Left ventricle myocardium inferior (tissue), 1 donor: ENCODE measurements around the gene SRBD1. TPM values are rescaled to one million over a fixed set of nuclear protein-coding genes. Genes with fewer than 3 reads are reported as not detected.

Source experiments
- DNase-seq: peaks from one replicate; pipeline ENCODE4 v3.0.0-alpha.2; 2020
- H3K27ac ChIP-seq: fragments of 200-600 bp; replicated peaks from 2 replicates; pipeline ENCODE4 v1.8.0; 2021
- H3K27me3 ChIP-seq: fragments of 200-600 bp; 2 replicates; pipeline ENCODE4 v1.8.0; 2021; ENCODE audit warnings: low read depth
- H3K36me3 ChIP-seq: fragments of 200-600 bp; 2 replicates; pipeline ENCODE4 v1.8.0; 2021
- H3K4me1 ChIP-seq: fragments of 200-600 bp; 2 replicates; pipeline ENCODE4 v1.8.0; 2021
- H3K4me3 ChIP-seq: fragments of 200-600 bp; 2 replicates; pipeline ENCODE4 v1.8.0; 2021; ENCODE audit warnings: mild to moderate bottlenecking, moderate library complexity
- H3K9me3 ChIP-seq: fragments of 200-600 bp; replicated peaks from 2 replicates; pipeline ENCODE4 v1.8.0; 2021
- CTCF ChIP-seq: fragments of 200-600 bp; IDR thresholded peaks from 2 replicates; pipeline ENCODE4 v1.8.0; 2021; ENCODE audit warnings: antibody characterized with exemption, mild to moderate bottlenecking, borderline replicate concordance
- intact Hi-C: fragments of 100-400 bp; cut with micrococcal nuclease; formaldehyde crosslinking; loops from one replicate; pipeline ENCODE4 v1.11.0; 2022
- total RNA-seq: library from RNA; stranded (reverse); fragmentation: NEBNext Ultra II Directional; extraction: Animal tissue kit (Norgen Biotek cat#: 25700); gene quantifications from one replicate; pipeline ENCODE4 v1.2.1, GENCODE V29; 2021
- donor health status: DM: no; HTN: yes; CAD: no; lungs with severe emphysema.

The SRBD1 gene
- total RNA-seq, 1 donor from 2014 or later = 11.8 TPM

DNA sequence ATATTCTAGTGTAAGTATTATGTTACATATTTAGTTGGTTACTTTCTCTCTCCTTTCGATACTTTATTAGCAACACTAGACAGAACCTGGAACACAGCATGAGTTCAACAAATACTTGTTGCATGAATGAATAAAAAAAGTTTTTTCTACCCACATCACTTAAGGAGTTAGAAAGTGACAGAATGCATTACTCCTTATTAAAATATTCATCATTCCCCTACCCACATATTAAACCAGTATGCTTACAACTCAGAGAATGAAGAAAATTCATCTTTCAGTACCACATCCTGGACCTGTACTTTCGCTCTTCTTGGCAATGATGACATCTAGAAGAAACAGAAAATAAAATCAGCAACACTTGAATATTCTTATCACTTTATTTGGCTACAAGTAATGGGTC, 6.0 kb downstream of the SRBD1 start:
- TF ChIP-seq CTCF = no peak
- Histone ChIP-seq H3K4me3 (no peak overlapping the region), H3K9me3 (no peaks in the 10 kb centered on the region), H3K27me3 (no peaks in the 10 kb centered on the region), H3K36me3 (peaks cover 41% of the 10 kb centered on the region), H3K27ac (no peak overlapping the region), H3K4me1 (peaks cover 12% of the 10 kb centered on the region)
- no peak for DNase-seq
- intact Hi-C loops = no loop called here

- Histone ChIP-seq H3K27ac (no peak overlapping the region), H3K27me3 (no peaks in the 10 kb centered on the region), H3K4me3 (no peak overlapping the region), H3K4me1 (peaks cover 8% of the 10 kb centered on the region), H3K9me3 (no peaks in the 10 kb centered on the region), H3K36me3 (peaks cover 65% of the 10 kb centered on the region)
- TF ChIP-seq CTCF = no peak
- no peak for DNase-seq
- intact Hi-C loops = no loop called here
These were observed 8.4 kb downstream of the SRBD1 start for GRCh38 chr2:45602624-45603023.

DNA sequence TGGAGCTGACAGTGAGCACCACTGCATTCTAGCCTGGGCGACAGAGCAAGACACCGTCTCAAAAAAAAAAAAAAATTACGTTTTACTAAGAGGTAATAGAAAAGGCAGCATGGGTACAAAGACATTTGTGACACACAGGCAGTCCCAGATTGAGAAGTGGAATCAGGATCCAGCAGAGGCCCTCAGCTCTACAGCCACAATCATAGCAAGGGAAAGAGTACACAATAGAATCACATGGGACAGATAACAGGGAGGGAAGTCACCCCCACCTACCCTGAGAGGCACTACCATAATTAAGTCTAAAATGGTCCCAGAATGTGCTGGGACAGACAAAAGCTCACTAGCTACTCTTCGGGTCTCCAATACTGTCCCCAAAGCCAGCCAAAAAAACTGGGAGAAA, 12.5 kb downstream of the SRBD1 start:
- Histone ChIP-seq H3K27me3 (no peaks in the 10 kb centered on the region), H3K4me1 (peaks cover 18% of the 10 kb centered on the region), H3K4me3 (no peak overlapping the region), H3K36me3 (peaks cover 48% of the 10 kb centered on the region), H3K9me3 (no peaks in the 10 kb centered on the region), H3K27ac (no peak overlapping the region)
- intact Hi-C loops = no loop called here
- no peak for TF ChIP-seq CTCF
- no peak for DNase-seq

GRCh38 chr2:45596761-45597160, 14.3 kb downstream of the SRBD1 start:
- DNase-seq = no peak

GRCh38 chr2:45595721-45596435, 15.2 kb downstream of the SRBD1 start:
- Histone ChIP-seq H3K27me3 (no peaks in the 10 kb centered on the region), H3K36me3 (peaks cover 40% of the 10 kb centered on the region), H3K27ac (no peak overlapping the region), H3K4me1 (peaks cover 18% of the 10 kb centered on the region), H3K4me3 (no peak overlapping the region), H3K9me3 (no peaks in the 10 kb centered on the region)
- TF ChIP-seq CTCF = no peak
- intact Hi-C loops = no loop called here
- DNase-seq = peak; percentile 36

More at GRCh38 chr2:45596761-45597160, 14.3 kb downstream of the SRBD1 start:
- Histone ChIP-seq H3K27ac (no peak overlapping the region), H3K27me3 (no peaks in the 10 kb centered on the region), H3K9me3 (no peaks in the 10 kb centered on the region), H3K4me1 (peaks cover 18% of the 10 kb centered on the region), H3K36me3 (peaks cover 49% of the 10 kb centered on the region), H3K4me3 (no peak overlapping the region)
- no peak for TF ChIP-seq CTCF
- intact Hi-C loops = no loop called here
